Fibroblast of upper back skin (primary cell): ENCODE results near the gene GDPD5.

ENCODE experiments used
- DNase-seq: peaks from one replicate; pipeline ENCODE4 v3.0.0-alpha.2; 2013

The GDPD5 gene

DNA sequence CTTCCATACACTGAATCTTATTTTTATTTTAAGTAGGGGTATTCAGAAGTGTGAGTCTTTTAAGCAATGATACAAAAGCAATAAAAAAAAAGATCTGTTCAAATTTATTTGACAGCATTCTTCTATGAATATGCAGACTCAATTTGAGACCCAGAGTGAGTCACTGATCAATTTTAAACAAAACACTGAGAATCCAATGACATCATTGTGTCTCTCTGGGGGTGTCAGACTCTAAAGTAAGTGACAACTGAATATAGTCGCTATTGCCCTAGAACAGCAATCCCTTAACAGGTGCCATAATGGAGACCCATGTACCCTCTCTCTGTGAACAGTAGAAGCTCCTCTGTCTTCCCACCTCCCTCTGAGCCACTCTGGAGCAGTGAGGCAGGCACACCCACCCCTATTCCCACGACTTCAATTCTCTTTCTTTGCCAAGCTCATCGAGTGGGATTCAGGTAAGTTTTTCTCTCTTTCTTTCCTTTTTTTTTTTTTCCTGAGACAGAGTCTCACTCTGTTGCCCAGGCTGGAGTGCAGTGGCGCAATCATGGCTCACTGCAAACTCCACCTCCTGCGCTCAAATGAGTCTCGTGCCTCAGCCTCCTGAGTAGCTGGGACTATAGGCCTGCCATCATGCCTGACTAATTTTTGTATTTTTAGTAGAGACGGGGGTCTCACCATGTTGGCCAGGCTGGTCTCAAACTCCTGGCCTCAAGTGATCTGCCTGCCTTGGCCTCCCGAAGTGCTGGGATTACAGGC lies 131.5 kb downstream of the GDPD5 start:
- no peak for DNase-seq

DNA sequence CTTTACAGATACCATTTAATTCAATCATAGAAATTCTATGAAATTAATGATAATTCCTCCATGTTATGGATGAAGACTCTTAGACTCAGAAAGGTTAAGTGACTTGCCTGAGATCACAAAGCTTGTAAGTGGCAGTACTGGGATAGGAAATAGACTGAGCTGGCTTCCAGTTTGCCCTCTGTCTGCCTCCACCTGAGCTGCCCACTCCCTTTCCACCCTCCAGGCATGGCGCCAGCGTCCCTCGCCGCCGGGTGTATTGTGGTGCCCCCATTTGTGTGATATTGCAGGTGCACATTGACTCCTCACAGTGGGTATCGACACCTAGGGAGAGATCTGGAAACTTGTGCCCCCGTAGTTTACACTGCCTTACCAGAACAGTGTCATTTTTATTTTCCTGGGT lies 135.8 kb downstream of the GDPD5 start:
- no peak for DNase-seq

DNA sequence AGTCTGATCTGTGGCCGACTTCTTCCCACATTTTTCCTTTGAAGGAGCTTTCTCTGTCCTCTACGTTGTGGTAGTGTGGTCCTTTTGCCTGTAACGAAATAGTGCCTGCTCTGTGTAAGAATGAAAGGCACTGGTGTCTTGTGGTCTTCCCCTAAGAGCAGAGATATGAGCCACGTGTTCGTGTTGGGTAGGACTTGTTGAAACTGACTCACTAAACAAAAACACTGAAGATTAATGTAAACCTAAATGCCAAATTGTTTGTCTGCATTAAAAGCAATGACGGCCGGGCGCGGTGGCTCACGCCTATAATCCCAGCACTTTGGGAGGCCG lies 136.5 kb downstream of the GDPD5 start:
- no peak for DNase-seq

DNA sequence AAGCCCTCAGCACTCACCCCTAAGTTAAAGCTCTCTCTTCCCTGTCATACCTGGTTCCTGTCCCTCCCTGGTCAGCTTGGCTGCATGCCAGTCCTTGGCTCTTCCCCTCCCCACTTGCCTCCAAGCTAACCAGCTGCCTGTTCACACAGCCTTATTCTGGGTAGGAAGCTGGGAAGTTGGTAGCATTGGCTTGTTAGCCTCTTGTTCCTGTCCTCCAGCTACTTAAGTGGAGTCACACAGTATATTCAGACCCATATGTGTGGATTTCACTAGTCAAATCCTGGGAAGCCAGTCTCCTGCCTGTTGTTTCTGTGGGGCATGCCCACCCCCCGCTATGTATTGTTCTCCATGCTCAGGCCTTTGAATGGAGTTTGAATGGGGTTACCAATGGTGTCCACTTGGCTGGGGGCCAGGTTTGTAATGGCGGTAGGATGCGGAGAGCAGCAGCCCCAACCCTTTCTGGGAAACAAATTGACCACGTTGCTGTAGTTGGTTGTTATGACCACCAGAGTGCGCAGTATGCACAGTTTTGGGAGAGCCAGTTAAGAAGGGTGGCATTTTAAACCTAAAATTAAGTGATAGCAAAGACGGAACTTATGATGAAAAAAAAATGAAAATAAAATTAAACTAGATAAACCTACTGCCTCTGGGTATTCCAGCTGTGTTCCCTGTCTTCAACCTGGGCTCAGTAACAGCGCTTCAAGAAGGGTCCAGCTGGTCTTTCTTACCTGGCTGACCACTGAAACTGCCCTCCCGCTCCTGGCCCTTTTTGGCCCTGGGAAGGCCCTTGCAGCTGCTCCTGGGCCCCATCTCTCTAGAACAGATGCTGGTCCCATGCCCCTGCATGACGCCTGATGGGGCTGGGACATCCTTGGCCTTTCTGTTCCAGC lies 137.1 kb downstream of the GDPD5 start:
- DNase-seq = peak; percentile 79

DNA sequence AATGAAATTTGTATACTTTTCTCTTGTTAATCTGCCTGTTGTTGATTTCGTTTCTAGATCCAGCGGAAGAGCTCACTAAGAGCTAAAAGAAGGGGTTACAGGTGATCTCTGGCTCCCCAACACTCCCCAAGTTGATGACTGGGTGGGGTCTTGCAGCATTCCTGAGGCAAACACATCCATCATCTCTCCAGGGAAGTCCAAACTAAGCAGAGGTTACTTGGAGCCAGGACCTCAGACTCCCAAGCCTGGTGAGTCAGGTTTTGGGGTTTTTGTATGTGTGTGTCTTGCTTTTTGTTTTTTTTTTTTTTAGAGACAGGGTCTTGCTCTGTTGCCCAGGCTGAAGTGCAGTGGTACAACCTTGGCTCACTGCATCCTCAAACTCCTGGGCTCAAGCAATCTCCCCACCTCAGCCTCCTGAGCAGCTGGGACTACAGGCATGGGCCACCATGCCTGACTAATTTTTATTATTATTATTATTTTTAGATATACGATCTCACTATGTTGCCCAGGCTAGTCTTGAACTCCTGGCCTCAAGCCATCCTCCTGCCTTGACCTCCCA lies 137.9 kb downstream of the GDPD5 start:
- peak; percentile 39 for DNase-seq

DNA sequence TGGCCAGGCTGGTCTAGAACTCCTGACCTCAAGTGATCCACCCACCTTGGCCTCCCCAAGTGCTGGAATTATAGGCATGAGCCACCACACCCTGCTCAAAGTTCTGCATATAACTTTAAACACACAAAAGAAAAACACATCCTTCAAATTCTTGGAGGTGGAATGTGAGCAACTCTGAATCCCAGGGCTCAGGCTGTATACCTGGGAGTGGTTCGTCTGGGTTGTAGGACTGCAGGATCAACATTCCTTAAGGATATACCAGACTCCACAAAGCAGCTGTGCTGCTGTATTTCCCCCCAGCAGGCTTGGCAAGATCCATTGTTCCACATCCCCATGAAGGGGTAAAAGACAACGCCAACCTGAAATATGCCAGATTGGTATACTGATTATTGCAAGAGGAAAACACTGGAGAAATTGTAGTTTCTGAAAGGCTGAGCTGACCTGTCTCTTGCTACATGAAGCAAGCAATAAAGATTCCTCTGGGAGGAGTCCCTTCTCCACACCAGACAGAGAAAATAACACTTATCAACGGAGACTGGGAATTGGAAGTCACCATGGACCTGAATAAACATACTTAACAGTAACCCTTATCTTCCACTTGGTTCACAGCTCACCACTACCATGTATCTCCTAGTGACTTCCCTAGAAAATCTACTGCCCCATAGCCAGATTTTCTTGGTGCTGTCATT lies 138.7 kb downstream of the GDPD5 start:
- peak; percentile 68 for DNase-seq
